ENCODE measurements around the gene PLK3. TPM values are rescaled to one million over a fixed set of nuclear protein-coding genes. Genes with fewer than 3 reads are reported as not detected.

The PLK3 gene
- total and polyA plus RNA-seq, 10 of the 15 experiments (the other 5 are each of a cell fraction or from before 2014, with no cell fraction given): 1.5 to 23.2 (median 12.1) TPM

- TF ChIP-seq BCL3 (IDR thresholded peaks at IDR 0.05; ENCODE audit: borderline replicate concordance, insufficient read depth, low read depth, low read length, poor library complexity, severe bottlenecking): peak; percentile 44
- no peak for TF ChIP-seq ZNF24 (IDR thresholded peaks at IDR 0.05)
- TF ChIP-seq RELB (IDR thresholded peaks at IDR 0.05; ENCODE audit: low read depth): peak; percentile 67; the same call in 1 of the 2 replicates
- peak; percentile 70; the same call in 1 of the 2 replicates for TF ChIP-seq TCF12 (IDR thresholded peaks at IDR 0.05; ENCODE audit: low read depth, low read length)
- no peak for TF ChIP-seq ZZZ3 (IDR thresholded peaks at IDR 0.05; ENCODE audit: control insufficient read depth, insufficient read length, low read depth)
- peak; percentile 44; the same call in 1 of the 2 replicates for TF ChIP-seq FOXK2 (IDR thresholded peaks at IDR 0.05)
- TF ChIP-seq TCF7 (IDR thresholded peaks at IDR 0.05; ENCODE audit: borderline replicate concordance): no peak
- no peak for TF ChIP-seq BRCA1 (IDR thresholded peaks at IDR 0.05; ENCODE audit: low read depth, low read length)
- TF ChIP-seq CREM (IDR thresholded peaks at IDR 0.05; ENCODE audit: low read depth): peak; percentile 21; the same call in 1 of the 2 replicates
- peak; percentile 69 for TF ChIP-seq GATAD2B (conservative IDR thresholded peaks at IDR 0.05; ENCODE audit: low read depth)
- TF ChIP-seq CBFB (IDR thresholded peaks at IDR 0.05; ENCODE audit: low read depth): peak; percentile 73; the same call in 1 of the 2 replicates
- TF ChIP-seq, protein P1, sequence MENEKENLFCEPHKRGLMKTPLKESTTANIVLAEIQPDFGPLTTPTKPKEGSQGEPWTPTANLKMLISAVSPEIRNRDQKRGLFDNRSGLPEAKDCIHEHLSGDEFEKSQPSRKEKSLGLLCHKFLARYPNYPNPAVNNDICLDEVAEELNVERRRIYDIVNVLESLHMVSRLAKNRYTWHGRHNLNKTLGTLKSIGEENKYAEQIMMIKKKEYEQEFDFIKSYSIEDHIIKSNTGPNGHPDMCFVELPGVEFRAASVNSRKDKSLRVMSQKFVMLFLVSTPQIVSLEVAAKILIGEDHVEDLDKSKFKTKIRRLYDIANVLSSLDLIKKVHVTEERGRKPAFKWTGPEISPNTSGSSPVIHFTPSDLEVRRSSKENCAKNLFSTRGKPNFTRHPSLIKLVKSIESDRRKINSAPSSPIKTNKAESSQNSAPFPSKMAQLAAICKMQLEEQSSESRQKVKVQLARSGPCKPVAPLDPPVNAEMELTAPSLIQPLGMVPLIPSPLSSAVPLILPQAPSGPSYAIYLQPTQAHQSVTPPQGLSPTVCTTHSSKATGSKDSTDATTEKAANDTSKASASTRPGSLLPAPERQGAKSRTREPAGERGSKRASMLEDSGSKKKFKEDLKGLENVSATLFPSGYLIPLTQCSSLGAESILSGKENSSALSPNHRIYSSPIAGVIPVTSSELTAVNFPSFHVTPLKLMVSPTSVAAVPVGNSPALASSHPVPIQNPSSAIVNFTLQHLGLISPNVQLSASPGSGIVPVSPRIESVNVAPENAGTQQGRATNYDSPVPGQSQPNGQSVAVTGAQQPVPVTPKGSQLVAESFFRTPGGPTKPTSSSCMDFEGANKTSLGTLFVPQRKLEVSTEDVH (IDR thresholded peaks at IDR 0.05; ENCODE audit: low read depth, partially characterized antibody): no peak
- TF ChIP-seq SMAD1 (IDR thresholded peaks at IDR 0.05; ENCODE audit: low read depth, partially characterized antibody): peak; percentile 63
- TF ChIP-seq, protein P2, sequence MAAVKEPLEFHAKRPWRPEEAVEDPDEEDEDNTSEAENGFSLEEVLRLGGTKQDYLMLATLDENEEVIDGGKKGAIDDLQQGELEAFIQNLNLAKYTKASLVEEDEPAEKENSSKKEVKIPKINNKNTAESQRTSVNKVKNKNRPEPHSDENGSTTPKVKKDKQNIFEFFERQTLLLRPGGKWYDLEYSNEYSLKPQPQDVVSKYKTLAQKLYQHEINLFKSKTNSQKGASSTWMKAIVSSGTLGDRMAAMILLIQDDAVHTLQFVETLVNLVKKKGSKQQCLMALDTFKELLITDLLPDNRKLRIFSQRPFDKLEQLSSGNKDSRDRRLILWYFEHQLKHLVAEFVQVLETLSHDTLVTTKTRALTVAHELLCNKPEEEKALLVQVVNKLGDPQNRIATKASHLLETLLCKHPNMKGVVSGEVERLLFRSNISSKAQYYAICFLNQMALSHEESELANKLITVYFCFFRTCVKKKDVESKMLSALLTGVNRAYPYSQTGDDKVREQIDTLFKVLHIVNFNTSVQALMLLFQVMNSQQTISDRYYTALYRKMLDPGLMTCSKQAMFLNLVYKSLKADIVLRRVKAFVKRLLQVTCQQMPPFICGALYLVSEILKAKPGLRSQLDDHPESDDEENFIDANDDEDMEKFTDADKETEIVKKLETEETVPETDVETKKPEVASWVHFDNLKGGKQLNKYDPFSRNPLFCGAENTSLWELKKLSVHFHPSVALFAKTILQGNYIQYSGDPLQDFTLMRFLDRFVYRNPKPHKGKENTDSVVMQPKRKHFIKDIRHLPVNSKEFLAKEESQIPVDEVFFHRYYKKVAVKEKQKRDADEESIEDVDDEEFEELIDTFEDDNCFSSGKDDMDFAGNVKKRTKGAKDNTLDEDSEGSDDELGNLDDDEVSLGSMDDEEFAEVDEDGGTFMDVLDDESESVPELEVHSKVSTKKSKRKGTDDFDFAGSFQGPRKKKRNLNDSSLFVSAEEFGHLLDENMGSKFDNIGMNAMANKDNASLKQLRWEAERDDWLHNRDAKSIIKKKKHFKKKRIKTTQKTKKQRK (IDR thresholded peaks at IDR 0.05; ENCODE audit: low read depth, low read length): no peak
- no peak for TF ChIP-seq TARDBP (IDR thresholded peaks at IDR 0.05; ENCODE audit: borderline replicate concordance)
- TF ChIP-seq ATF7 (IDR thresholded peaks at IDR 0.05; ENCODE audit: low read depth): peak; percentile 79
- TF ChIP-seq JUND (IDR thresholded peaks at IDR 0.05; ENCODE audit: low read depth, low read length): no peak
- TF ChIP-seq EZH2 (IDR thresholded peaks at IDR 0.05; ENCODE audit: borderline replicate concordance, control insufficient read depth, low read depth, low read length): no peak
- TF ChIP-seq YY1 (IDR thresholded peaks at IDR 0.05; ENCODE audit: low read depth, low read length): peak; percentile 55
- TF ChIP-seq WRNIP1 (IDR thresholded peaks at IDR 0.05; ENCODE audit: borderline replicate concordance, low read depth, low read length): no peak
- no peak; the same call in none of the 2 replicates for TF ChIP-seq CHD2 (IDR thresholded peaks at IDR 0.05; ENCODE audit: borderline replicate concordance, low read depth, low read length)
Observed at GRCh38 chr1:44799770-44800584, at the start of gene PLK3 (continued).

Measured in GM12878 (cell line).